ENCODE data around the gene DCX. TPM values are rescaled to one million over a fixed set of nuclear protein-coding genes. Genes with fewer than 3 reads are reported as not detected.

DCX gene
- total and polyA plus RNA-seq, 2 of the 13 experiments (the other 11 are each of a cell fraction or from before 2014, with no cell fraction given): not detected

DNA sequence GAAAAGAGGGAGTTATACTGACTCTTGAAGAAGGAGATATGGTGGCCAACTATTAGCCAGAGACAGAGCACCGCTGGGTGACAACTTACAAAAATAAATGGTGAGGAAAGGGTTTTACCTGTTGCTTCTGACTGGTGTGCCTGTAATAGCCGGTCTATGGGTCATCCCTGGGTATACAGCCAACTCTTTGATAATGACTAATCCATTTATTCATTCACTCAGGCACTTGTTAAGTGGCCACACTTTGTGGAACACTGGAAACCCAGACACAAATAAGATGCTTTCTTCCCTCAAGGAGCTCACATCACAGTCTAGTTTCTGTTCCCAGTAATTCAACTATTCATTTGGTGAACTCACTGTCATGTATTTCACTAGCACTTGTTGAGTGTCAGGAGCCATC is 128.5 kb downstream of the DCX start (continued):
- TF ChIP-seq ONECUT2 (CRISPR knock-in tag; IDR thresholded peaks at IDR 0.05) (no peak), ZNF367 (CRISPR knock-in tag; IDR thresholded peaks at IDR 0.05; ENCODE audit: borderline replicate concordance) (no peak), HNRNPH1 (optimal IDR thresholded peaks at IDR 0.05; ENCODE audit: low read depth, low read length) (no peak), IRX3 (CRISPR knock-in tag; IDR thresholded peaks at IDR 0.05; ENCODE audit: borderline replicate concordance, low read depth) (no peak), ZNF260 (CRISPR knock-in tag; IDR thresholded peaks at IDR 0.05; ENCODE audit: borderline replicate concordance, low read depth) (no peak), XRCC5 (optimal IDR thresholded peaks at IDR 0.05; ENCODE audit: low read length) (no peak)
- TF ChIP-seq, protein P1, sequence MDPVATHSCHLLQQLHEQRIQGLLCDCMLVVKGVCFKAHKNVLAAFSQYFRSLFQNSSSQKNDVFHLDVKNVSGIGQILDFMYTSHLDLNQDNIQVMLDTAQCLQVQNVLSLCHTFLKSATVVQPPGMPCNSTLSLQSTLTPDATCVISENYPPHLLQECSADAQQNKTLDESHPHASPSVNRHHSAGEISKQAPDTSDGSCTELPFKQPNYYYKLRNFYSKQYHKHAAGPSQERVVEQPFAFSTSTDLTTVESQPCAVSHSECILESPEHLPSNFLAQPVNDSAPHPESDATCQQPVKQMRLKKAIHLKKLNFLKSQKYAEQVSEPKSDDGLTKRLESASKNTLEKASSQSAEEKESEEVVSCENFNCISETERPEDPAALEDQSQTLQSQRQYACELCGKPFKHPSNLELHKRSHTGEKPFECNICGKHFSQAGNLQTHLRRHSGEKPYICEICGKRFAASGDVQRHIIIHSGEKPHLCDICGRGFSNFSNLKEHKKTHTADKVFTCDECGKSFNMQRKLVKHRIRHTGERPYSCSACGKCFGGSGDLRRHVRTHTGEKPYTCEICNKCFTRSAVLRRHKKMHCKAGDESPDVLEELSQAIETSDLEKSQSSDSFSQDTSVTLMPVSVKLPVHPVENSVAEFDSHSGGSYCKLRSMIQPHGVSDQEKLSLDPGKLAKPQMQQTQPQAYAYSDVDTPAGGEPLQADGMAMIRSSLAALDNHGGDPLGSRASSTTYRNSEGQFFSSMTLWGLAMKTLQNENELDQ (CRISPR knock-in tag; IDR thresholded peaks at IDR 0.05; ENCODE audit: borderline replicate concordance): no peak
- TF ChIP-seq, protein P2, sequence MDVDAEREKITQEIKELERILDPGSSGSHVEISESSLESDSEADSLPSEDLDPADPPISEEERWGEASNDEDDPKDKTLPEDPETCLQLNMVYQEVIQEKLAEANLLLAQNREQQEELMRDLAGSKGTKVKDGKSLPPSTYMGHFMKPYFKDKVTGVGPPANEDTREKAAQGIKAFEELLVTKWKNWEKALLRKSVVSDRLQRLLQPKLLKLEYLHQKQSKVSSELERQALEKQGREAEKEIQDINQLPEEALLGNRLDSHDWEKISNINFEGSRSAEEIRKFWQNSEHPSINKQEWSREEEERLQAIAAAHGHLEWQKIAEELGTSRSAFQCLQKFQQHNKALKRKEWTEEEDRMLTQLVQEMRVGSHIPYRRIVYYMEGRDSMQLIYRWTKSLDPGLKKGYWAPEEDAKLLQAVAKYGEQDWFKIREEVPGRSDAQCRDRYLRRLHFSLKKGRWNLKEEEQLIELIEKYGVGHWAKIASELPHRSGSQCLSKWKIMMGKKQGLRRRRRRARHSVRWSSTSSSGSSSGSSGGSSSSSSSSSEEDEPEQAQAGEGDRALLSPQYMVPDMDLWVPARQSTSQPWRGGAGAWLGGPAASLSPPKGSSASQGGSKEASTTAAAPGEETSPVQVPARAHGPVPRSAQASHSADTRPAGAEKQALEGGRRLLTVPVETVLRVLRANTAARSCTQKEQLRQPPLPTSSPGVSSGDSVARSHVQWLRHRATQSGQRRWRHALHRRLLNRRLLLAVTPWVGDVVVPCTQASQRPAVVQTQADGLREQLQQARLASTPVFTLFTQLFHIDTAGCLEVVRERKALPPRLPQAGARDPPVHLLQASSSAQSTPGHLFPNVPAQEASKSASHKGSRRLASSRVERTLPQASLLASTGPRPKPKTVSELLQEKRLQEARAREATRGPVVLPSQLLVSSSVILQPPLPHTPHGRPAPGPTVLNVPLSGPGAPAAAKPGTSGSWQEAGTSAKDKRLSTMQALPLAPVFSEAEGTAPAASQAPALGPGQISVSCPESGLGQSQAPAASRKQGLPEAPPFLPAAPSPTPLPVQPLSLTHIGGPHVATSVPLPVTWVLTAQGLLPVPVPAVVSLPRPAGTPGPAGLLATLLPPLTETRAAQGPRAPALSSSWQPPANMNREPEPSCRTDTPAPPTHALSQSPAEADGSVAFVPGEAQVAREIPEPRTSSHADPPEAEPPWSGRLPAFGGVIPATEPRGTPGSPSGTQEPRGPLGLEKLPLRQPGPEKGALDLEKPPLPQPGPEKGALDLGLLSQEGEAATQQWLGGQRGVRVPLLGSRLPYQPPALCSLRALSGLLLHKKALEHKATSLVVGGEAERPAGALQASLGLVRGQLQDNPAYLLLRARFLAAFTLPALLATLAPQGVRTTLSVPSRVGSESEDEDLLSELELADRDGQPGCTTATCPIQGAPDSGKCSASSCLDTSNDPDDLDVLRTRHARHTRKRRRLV (CRISPR knock-in tag; IDR thresholded peaks at IDR 0.05): no peak

Data from HepG2 (cell line).